Measurements from ENCODE around the gene FRAS1. TPM values are rescaled to one million over a fixed set of nuclear protein-coding genes. Genes with fewer than 3 reads are reported as not detected.

FRAS1 gene
- total RNA-seq, 4 donors from 2014 or later: 3.1 to 11.4 (median 6.7) TPM

GRCh38 chr4:78346222-78346621, 289.1 kb downstream of the FRAS1 start:
- no peaks in the 10 kb centered on the region for H3K4me1 ChIP-seq
- H3K27me3 ChIP-seq: no peaks in the 10 kb centered on the region
- 84 to 85% methylated on average over 5 of the region's 5 CpGs for WGBS, 2 donors
- intact Hi-C loops (cut with DNase I): no loop called here
- no peaks in the 10 kb centered on the region for H3K36me3 ChIP-seq
- no peak overlapping the region for H3K4me3 ChIP-seq
- no peaks in the 10 kb centered on the region for H3K9me3 ChIP-seq
- no peak for TF ChIP-seq CTCF (IDR thresholded peaks at IDR 0.05)
- TF ChIP-seq POLR2A (IDR thresholded peaks at IDR 0.05): no peak
- DNase-seq: no peak
- no peak overlapping the region for H3K27ac ChIP-seq

- TF ChIP-seq CTCF (IDR thresholded peaks at IDR 0.05): no peak
- no peak for TF ChIP-seq POLR2A (IDR thresholded peaks at IDR 0.05)
- H3K27me3 ChIP-seq: no peaks in the 10 kb centered on the region
- WGBS, 2 donors: 86 to 92% methylated on average over 3 of the region's 3 CpGs
- H3K4me3 ChIP-seq: no peak overlapping the region
- no peak overlapping the region for H3K27ac ChIP-seq
- no peaks in the 10 kb centered on the region for H3K4me1 ChIP-seq
- DNase-seq: no peak
- no peaks in the 10 kb centered on the region for H3K36me3 ChIP-seq
- no peaks in the 10 kb centered on the region for H3K9me3 ChIP-seq
- intact Hi-C loops (cut with DNase I): no loop called here
Measured at GRCh38 chr4:78347527-78347926, 290.4 kb downstream of the FRAS1 start.

GRCh38 chr4:78353921-78354320, 296.8 kb downstream of the FRAS1 start:
- WGBS, 2 donors: 83 to 86% methylated on average over 5 of the region's 6 CpGs
- no peak overlapping the region for H3K27ac ChIP-seq
- no peaks in the 10 kb centered on the region for H3K9me3 ChIP-seq
- DNase-seq: no peak
- no peaks in the 10 kb centered on the region for H3K4me1 ChIP-seq
- no peaks in the 10 kb centered on the region for H3K27me3 ChIP-seq
- H3K36me3 ChIP-seq: no peaks in the 10 kb centered on the region
- intact Hi-C loops (cut with DNase I): no loop called here
- TF ChIP-seq POLR2A (IDR thresholded peaks at IDR 0.05): no peak
- TF ChIP-seq CTCF (IDR thresholded peaks at IDR 0.05): no peak
- no peak overlapping the region for H3K4me3 ChIP-seq

- intact Hi-C loops (cut with DNase I): no loop called here
- WGBS, 2 donors: 49 to 70% methylated on average over 4 of the region's 4 CpGs
- H3K27me3 ChIP-seq: no peaks in the 10 kb centered on the region
- no peak for TF ChIP-seq CTCF (IDR thresholded peaks at IDR 0.05)
- H3K4me1 ChIP-seq: no peaks in the 10 kb centered on the region
- H3K4me3 ChIP-seq: no peak overlapping the region
- H3K9me3 ChIP-seq: no peaks in the 10 kb centered on the region
- DNase-seq: no peak
- no peaks in the 10 kb centered on the region for H3K36me3 ChIP-seq
- no peak overlapping the region for H3K27ac ChIP-seq
Measured at GRCh38 chr4:78354782-78355181, 297.7 kb downstream of the FRAS1 start.

GRCh38 chr4:78355306-78355705, 298.2 kb downstream of the FRAS1 start:
- Histone ChIP-seq H3K4me1 (no peaks in the 10 kb centered on the region), H3K4me3 (no peak overlapping the region), H3K27me3 (no peaks in the 10 kb centered on the region), H3K27ac (no peak overlapping the region), H3K36me3 (no peaks in the 10 kb centered on the region), H3K9me3 (no peaks in the 10 kb centered on the region)
- DNase-seq: no peak
- intact Hi-C loops (cut with DNase I): no loop called here
- WGBS, 2 donors: 91 to 93% methylated on average over 3 of the region's 3 CpGs
- no peak for TF ChIP-seq CTCF (IDR thresholded peaks at IDR 0.05)
- no peak for TF ChIP-seq POLR2A (IDR thresholded peaks at IDR 0.05)
